GM12873 (cell line): ENCODE data around the gene SIRT2.

Experiments used
- TF ChIP-seq, protein P1 (sequence below): IDR thresholded peaks from 2 replicates; pipeline ENCODE4 v1.5.1; 2012; ENCODE audit warnings: low read depth, mild to moderate bottlenecking, moderate library complexity, low read length, control low read depth; ENCODE audit not compliant: insufficient read depth; ENCODE audit errors: missing control alignments

The SIRT2 gene

DNA sequence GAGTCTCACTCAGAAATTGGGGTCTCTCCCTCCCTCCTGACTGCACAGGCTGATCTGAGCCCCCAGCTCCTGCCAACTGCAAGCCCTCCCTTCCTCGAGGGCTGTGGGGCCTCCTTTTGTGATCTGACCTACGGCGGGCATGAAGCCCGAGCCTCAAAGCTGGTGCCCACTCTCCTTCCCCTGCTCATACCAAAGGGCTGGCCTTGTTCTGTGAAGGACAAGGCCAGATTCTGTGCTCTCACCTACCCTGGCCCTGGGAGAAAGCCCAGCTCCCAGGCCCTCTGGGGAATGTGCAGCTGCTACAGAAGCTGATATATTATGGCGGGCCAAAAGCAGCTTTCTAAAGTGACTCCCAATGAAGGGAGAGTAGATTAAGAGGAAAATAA, 58.8 kb downstream of the SIRT2 start:
- TF ChIP-seq, protein P1, sequence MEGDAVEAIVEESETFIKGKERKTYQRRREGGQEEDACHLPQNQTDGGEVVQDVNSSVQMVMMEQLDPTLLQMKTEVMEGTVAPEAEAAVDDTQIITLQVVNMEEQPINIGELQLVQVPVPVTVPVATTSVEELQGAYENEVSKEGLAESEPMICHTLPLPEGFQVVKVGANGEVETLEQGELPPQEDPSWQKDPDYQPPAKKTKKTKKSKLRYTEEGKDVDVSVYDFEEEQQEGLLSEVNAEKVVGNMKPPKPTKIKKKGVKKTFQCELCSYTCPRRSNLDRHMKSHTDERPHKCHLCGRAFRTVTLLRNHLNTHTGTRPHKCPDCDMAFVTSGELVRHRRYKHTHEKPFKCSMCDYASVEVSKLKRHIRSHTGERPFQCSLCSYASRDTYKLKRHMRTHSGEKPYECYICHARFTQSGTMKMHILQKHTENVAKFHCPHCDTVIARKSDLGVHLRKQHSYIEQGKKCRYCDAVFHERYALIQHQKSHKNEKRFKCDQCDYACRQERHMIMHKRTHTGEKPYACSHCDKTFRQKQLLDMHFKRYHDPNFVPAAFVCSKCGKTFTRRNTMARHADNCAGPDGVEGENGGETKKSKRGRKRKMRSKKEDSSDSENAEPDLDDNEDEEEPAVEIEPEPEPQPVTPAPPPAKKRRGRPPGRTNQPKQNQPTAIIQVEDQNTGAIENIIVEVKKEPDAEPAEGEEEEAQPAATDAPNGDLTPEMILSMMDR: no peak

DNA sequence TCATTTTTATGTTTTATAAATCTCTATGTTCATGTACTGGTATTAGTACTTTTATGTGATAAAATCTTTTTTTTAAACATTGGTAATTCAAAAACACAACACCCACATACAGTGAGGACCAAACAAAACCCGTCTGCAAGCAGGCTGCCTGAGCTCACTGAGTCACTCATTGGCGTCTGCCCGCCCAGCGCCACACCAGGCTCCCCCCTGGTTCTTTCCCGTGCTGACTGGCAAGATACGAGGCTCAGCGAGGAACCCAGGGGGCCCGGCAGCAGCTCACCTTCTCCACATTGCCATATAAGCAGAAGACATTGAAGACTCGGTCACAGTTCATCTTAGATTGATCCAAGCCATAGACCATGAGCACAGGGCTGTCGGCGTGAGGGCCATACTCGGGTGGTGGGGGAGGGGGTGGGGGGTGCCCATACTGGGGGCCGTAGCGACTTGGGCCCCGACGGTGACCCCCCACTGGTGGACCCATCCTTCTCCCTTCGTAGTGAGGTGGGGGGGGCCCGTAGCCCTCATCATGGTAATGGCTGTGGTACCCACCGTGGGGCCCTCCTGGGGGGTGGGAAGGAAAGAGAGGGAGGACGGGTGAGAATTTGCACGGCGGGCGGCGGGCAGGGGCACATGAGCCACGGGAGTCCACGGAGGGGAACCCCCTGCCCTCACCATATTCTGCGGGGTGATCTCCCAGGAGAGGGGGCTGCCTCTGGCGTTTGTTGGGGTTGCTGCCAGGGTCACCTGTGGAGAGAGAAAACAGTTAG, 59.4 kb downstream of the SIRT2 start:
- TF ChIP-seq, protein P1: no peak

DNA sequence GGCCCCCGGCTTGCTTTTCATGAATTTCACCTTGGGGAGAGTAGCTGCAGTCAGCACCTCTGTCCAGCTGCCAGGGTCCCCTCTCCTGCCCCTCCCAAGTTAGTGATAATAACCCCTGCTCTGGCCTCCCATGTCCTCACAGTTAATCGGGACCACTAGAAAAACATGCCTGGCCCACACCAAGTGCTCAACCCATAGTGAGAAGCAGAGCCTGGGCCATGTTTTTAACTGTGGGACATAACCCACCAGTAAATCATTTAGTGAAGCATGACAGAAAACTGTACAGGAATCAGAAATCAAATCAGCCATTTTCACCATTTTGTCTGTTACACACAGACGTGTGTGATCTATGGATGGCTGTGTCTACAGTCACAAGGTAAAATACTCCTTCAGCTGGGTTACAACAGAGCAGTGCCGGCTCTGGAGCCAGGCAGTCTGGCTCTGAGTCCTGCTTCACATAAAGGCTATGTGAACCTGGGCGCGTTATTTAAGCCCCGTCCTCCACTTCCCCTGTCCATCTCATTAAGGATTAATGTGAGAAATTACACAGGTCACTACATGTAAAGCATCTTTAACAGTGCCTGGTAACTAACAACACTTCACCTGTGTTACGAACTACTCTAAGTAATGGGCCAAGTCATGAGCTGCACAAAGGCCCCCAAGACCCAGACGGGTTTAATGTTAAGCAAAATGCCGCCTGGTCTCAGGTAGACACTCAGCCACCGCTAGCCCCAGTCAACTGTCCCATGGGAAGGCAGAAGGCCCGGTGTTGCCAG, 60.2 kb downstream of the SIRT2 start:
- TF ChIP-seq, protein P1: no peak

DNA sequence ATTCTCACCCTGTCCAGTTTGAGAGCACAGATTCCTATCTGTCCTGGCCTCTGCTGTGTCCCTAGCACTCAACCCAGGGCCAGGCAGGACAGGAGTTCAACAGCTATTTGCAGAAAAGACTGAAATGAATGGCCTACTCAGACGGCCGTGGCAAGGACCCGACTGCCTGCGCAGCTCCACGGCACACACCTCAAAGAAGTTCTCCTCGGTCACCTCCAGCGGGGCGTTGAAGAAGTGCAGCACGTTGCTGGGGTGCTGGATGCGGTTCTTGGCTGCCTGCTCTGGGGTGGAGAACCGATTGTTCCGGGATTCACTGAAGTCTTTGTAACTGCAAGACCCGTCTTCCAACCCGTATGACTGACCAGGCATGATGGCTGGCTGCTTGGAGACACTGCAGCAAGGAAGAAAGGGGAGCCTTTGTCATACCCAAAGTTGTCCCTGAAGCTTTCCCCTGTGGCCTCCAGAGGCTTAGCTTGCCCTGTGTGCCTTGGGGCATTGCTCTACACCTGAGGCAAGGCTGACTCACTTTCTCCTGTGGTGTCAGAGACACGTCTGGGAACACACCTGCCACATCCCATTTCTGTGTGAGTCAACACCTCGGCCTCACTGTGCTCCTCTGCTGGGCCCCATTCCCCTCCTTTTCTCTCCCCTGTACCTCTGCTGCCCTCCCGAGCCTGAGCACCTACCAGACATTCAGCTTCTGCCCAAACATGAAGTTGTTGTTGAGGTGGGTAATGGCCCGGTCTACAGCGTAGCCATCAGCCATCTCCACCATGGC, 61.0 kb downstream of the SIRT2 start:
- TF ChIP-seq, protein P1: no peak

DNA sequence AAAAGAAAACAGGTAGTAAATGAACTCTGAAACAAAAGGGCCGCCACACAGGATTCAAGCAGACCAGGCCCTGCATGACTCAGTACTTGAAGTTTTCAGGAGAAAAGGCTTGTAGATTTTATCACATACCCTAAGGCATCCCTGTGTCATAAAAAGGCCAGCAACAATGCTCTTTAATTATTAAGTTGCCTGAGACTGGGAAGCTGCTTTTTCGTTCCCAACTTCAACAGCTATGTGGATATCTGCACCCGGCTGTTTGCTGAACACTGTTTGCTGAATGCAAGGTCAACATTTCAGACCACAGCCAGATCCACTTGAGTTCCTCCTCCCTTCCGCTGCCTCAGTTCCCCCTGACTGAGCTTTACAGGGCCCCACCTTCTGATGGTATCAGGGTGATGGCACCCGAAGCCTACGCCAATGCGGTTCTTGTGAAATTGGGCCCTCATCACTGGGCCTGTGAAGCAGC, 61.7 kb downstream of the SIRT2 start:
- TF ChIP-seq, protein P1: no peak

DNA sequence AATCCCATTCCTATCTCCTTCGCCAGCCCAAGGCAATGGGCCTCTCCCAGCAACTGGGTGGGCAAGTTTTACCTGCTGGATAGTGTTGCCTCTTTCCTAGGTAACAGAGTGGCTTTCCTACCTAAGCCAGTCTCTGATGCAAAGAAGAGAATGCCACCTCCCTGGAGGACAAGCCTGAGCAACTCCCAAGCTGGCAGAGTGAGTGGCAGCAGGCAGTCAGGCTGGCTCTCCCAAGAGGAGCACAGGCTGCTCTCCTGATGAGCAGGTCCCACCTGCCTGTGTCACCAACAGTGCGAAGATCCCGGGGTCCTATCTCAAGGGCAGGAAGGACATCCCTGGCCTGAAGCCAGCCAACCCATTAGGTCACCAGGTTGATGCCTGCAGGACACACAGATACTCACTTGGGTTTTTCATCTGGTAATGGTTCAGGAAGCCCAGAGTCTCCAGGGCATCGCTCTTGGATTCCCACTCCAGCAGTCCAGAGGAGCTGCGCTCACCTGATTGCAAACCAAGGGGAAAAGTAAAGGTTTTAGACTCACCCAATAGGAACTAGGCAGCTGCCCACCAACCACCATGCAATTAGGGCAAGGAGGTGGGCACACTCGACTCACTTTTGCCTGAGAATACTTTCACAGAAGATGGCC, 62.3 kb downstream of the SIRT2 start:
- TF ChIP-seq, protein P1: no peak
